Loucy (cell line): ENCODE measurements around the gene DRD4.

ENCODE experiments used
- EZH2phosphoT487 ChIP-seq: fragments of 200-600 bp; IDR thresholded peaks from 2 replicates; pipeline ENCODE4 v1.6.1; 2018; ENCODE audit warnings: antibody characterized with exemption, mild to moderate bottlenecking, moderate library complexity, borderline replicate concordance
- TF ChIP-seq, protein P1 (sequence below): fragments of 200-600 bp; sonication (generic); conservative IDR thresholded peaks from 2 replicates; pipeline ENCODE4 v1.5.1; 2014; ENCODE audit warnings: mild to moderate bottlenecking, antibody characterized with exemption, low read length

DNA sequence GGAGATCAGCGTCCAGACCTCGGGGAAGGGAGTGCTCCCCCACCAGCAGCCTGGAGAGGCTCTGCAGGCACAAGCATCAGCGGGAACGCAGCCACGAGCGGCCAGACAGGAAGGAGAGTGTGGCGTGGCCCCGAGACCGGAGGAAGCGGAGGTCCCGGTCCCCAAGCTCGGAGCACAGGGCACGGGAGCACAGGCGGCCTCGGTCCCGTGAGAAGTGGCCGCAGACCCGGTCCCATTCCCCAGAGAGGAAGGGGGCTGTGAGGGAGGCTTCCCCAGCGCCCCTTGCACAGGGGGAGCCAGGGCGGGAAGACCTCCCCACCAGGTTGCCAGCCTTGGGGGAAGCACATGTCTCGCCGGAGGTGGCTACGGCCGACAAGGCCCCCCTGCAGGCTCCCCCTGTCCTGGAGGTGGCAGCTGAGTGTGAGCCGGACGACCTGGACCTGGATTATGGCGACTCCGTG is 28.2 kb upstream of the DRD4 start:
- TF ChIP-seq, protein P1, sequence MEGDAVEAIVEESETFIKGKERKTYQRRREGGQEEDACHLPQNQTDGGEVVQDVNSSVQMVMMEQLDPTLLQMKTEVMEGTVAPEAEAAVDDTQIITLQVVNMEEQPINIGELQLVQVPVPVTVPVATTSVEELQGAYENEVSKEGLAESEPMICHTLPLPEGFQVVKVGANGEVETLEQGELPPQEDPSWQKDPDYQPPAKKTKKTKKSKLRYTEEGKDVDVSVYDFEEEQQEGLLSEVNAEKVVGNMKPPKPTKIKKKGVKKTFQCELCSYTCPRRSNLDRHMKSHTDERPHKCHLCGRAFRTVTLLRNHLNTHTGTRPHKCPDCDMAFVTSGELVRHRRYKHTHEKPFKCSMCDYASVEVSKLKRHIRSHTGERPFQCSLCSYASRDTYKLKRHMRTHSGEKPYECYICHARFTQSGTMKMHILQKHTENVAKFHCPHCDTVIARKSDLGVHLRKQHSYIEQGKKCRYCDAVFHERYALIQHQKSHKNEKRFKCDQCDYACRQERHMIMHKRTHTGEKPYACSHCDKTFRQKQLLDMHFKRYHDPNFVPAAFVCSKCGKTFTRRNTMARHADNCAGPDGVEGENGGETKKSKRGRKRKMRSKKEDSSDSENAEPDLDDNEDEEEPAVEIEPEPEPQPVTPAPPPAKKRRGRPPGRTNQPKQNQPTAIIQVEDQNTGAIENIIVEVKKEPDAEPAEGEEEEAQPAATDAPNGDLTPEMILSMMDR: no peak
- no peak for TF ChIP-seq EZH2phosphoT487
